AG10803 (cell line): ENCODE data around the gene ADAM8.
A peak's percentile ranks its signal among the peaks of the same experiment; 100 is the strongest.

ENCODE experiments used
- DNase-seq: peaks from one replicate; pipeline ENCODE4 v3.0.0; 2010; ENCODE audit warnings: low read depth
- H3K4me3 ChIP-seq: 2 replicates; pipeline ENCODE4 v1.5.1; 2011; ENCODE audit warnings: mild to moderate bottlenecking, low read length, control low read depth
- CTCF ChIP-seq: conservative IDR thresholded peaks from 2 replicates; pipeline ENCODE4 v1.5.1; 2011; ENCODE audit warnings: mild to moderate bottlenecking, low read length, control low read depth, inconsistent platforms

Gene ADAM8

GRCh38 chr10:133312016-133312768 is 35.5 kb upstream of the ADAM8 start:
- TF ChIP-seq CTCF, result no peak
- DNase-seq, result no peak
- no peak overlapping the region for H3K4me3 ChIP-seq

GRCh38 chr10:133311570-133311969 is 34.9 kb upstream of the ADAM8 start:
- H3K4me3 ChIP-seq, result no peak overlapping the region

GRCh38 chr10:133310789-133311188 is 34.1 kb upstream of the ADAM8 start:
- TF ChIP-seq CTCF, result no peak
- no peak overlapping the region for H3K4me3 ChIP-seq
- DNase-seq, result no peak

More at GRCh38 chr10:133311570-133311969, 34.9 kb upstream of the ADAM8 start:
- DNase-seq, result no peak
- TF ChIP-seq CTCF, result no peak

- no peak overlapping the region for H3K4me3 ChIP-seq
- DNase-seq, result no peak
- TF ChIP-seq CTCF, result no peak
Measured at GRCh38 chr10:133310399-133310755, 33.7 kb upstream of the ADAM8 start.

- no peak overlapping the region for H3K4me3 ChIP-seq
- TF ChIP-seq CTCF, result no peak
- no peak for DNase-seq
Measured at GRCh38 chr10:133309720-133310398, 33.2 kb upstream of the ADAM8 start.

- peak; percentile 88 for DNase-seq
- TF ChIP-seq CTCF, result no peak
Measured at GRCh38 chr10:133309100-133309719, 32.5 kb upstream of the ADAM8 start.

More at GRCh38 chr10:133309100-133309719, 32.5 kb upstream of the ADAM8 start:
- H3K4me3 ChIP-seq, result peak overlapping the region; percentile 92
